Measurements from ENCODE around the gene ZNF618. TPM values are rescaled to one million over a fixed set of nuclear protein-coding genes. Genes with fewer than 3 reads are reported as not detected.

ZNF618 gene
- total RNA-seq, 4 donors from 2014 or later: 2.9 to 5.8 (median 4.2) TPM

DNA sequence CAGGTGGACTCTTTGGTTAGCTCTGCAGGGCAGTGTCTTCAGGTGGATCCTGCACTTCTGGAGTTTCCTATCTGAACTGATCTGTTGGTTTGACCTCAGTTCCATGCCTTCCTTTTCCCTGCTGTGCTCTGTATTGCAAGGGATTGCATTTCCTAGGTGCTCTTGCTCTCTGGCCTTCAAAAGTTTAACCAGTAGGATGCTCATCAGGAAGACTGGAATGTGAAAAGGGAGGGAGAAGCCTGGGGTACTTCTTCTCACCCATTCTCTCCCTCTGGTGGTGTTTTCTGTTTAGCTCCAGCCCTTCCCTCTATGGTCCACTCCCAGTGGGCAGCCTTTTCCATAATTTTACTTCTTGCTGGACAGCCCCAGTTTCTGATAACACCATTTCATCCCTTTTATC lies 78.5 kb downstream of the ZNF618 start:
- no peaks in the 10 kb centered on the region for H3K9me3 ChIP-seq
- peaks cover 16% of the 10 kb centered on the region for H3K4me1 ChIP-seq
- H3K27me3 ChIP-seq: no peaks in the 10 kb centered on the region
- TF ChIP-seq POLR2A (IDR thresholded peaks at IDR 0.05) (no peak), CTCF (IDR thresholded peaks at IDR 0.05) (no peak), POLR2AphosphoS5 (IDR thresholded peaks at IDR 0.05) (no peak), EP300 (IDR thresholded peaks at IDR 0.05) (no peak)
- H3K27ac ChIP-seq: peak overlapping the region; percentile 27
- no peak overlapping the region for H3K4me3 ChIP-seq
- no peaks in the 10 kb centered on the region for H3K36me3 ChIP-seq
- no peak for DNase-seq (ENCODE audit: low spot score in 2 of 2)

DNA sequence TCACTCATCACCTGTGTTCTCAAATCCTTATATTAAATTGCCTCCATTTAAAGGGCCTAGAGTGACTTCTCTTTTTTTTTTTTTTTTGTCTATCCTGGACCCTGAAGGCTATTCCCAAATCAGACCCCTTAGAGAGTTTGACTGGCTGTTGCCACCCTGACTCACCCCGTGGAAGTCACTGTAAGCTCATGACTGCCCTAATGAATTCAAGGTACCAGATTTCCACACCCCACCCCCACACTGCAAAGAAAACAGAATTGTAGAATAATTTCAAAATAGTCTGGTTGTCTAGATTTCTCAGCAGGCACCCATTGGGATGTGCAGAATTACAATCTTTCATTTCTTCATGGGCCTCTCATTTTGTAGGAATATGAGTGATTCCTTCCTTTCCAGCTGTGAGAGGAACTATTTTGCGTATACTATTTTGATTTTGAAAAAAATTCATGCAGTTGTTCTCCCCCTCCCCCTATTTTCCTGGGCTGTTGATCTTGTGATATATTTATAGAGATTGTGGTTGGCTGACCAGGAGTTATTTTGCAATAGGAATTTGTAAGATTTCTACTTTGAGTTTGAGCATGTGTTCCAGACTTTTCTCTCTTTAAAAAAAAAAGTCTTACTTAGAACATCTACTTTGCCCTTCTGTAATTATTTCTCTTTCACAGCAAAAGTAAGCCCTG lies 79.1 kb downstream of the ZNF618 start:
- Histone ChIP-seq H3K4me1 (peaks cover 16% of the 10 kb centered on the region), H3K36me3 (no peaks in the 10 kb centered on the region), H3K9me3 (no peaks in the 10 kb centered on the region), H3K27ac (peak overlapping the region; percentile 27), H3K27me3 (no peaks in the 10 kb centered on the region), H3K4me3 (no peak overlapping the region)
- DNase-seq (ENCODE audit: low spot score in 2 of 2): peak in 1 of 2 donors; percentile 77
- TF ChIP-seq POLR2A (IDR thresholded peaks at IDR 0.05): no peak
- WGBS: 71% methylated on average over 2 of the region's 2 CpGs

GRCh38 chr9:113956901-113957300 lies 80.8 kb downstream of the ZNF618 start:
- Histone ChIP-seq H3K9me3 (no peaks in the 10 kb centered on the region), H3K4me1 (peaks cover 16% of the 10 kb centered on the region), H3K4me3 (no peak overlapping the region), H3K36me3 (no peaks in the 10 kb centered on the region), H3K27ac (no peak overlapping the region), H3K27me3 (no peaks in the 10 kb centered on the region)
- no peak for TF ChIP-seq POLR2AphosphoS5 (IDR thresholded peaks at IDR 0.05)
- TF ChIP-seq POLR2A (IDR thresholded peaks at IDR 0.05): no peak
- TF ChIP-seq CTCF (IDR thresholded peaks at IDR 0.05): no peak
- TF ChIP-seq EP300 (IDR thresholded peaks at IDR 0.05): no peak
- DNase-seq (ENCODE audit: low spot score in 2 of 2): peak in 1 of 2 donors; percentile 73
- WGBS: 91% methylated on average over 5 of the region's 5 CpGs

DNA sequence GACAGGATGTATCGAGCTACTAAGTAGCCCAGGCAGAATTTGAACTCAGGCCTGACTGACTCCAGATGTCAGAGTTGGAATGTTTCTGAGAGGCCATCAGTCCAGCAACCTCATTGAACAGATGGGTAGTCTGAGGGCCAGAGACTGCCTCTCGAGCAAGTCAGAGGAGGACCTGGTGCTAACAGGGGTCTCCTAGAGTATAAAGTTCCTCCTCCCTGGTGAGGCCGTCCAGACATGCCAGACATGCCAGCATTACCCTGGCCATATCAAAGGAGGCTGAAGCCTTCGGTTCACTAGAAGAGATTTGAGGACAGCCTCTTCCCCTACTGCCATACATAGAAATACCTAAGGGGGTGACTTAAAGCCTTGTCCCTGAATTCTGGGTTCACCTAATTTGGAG lies 81.2 kb downstream of the ZNF618 start:
- Histone ChIP-seq H3K4me3 (no peak overlapping the region), H3K27ac (no peak overlapping the region), H3K9me3 (no peaks in the 10 kb centered on the region), H3K27me3 (no peaks in the 10 kb centered on the region), H3K36me3 (no peaks in the 10 kb centered on the region), H3K4me1 (peaks cover 16% of the 10 kb centered on the region)
- TF ChIP-seq EP300 (IDR thresholded peaks at IDR 0.05) (no peak), POLR2AphosphoS5 (IDR thresholded peaks at IDR 0.05) (no peak), CTCF (IDR thresholded peaks at IDR 0.05) (no peak)
- DNase-seq (ENCODE audit: low spot score in 2 of 2): peak in 1 of 2 donors; percentile 55
- 82% methylated on average over 4 of the region's 4 CpGs for WGBS

DNA sequence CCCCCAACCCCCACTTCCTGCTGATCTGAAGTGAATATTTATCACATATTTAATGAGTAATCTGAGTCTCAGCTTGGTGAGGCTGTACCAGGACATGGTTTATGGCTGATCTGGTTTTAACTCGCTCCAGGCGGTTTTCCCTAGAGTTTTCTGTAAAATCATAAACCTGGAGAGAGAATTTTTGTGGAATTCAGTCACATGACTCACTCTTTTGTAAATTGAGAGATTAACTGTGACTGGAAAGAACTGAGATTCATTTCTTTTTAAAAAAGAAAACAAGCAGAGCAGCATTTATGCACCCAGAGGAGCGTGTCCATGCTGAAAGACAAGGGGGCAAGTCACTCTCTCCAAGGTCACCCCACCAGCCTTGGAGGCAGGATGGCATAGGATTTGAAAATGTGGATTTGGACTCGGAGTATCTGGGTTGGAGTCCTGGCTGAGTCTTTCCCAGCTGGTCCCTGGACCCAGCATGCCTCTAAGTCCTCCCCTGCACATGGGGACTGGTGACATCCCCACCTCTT lies 81.8 kb downstream of the ZNF618 start:
- H3K4me1 ChIP-seq: peaks cover 16% of the 10 kb centered on the region
- H3K27ac ChIP-seq: no peak overlapping the region
- no peaks in the 10 kb centered on the region for H3K9me3 ChIP-seq
- WGBS: 74% methylated on average over 4 of the region's 4 CpGs
- TF ChIP-seq POLR2A (IDR thresholded peaks at IDR 0.05) (no peak), POLR2AphosphoS5 (IDR thresholded peaks at IDR 0.05) (no peak), EP300 (IDR thresholded peaks at IDR 0.05) (no peak), CTCF (IDR thresholded peaks at IDR 0.05) (no peak)
- H3K4me3 ChIP-seq: no peak overlapping the region
- no peaks in the 10 kb centered on the region for H3K27me3 ChIP-seq
- peak in 1 of 2 donors; percentile 26 for DNase-seq (ENCODE audit: low spot score in 2 of 2)
- H3K36me3 ChIP-seq: no peaks in the 10 kb centered on the region
